Chondrocyte (in vitro differentiated cells): ENCODE data around the gene C22orf42. TPM values are rescaled to one million over a fixed set of nuclear protein-coding genes. Genes with fewer than 3 reads are reported as not detected.
"Not testable (repeated sequence)": the region's sequence is repeated elsewhere in the genome, so short reads cannot be mapped to it uniquely, and the experiment has no call there.

Experiments used
- DNase-seq: peaks from one replicate; pipeline ENCODE4 v3.0.0; 2021; ENCODE audit warnings: mixed read lengths, low spot score
- H3K27ac Mint-ChIP-seq: one replicate; pipeline ENCODE4 v1.8.0; 2021; ENCODE audit warnings: mild to moderate bottlenecking, moderate library complexity, mixed read lengths; ENCODE audit not compliant: unreplicated experiment
- H3K27me3 Mint-ChIP-seq: 2 replicates; pipeline ENCODE4 v1.8.0; 2021; ENCODE audit warnings: low read depth, mixed read lengths
- H3K36me3 Mint-ChIP-seq: 2 replicates; pipeline ENCODE4 v1.8.0; 2021; ENCODE audit warnings: low read depth, mixed read lengths
- H3K4me1 Mint-ChIP-seq: 2 replicates; pipeline ENCODE4 v1.8.0; 2021; ENCODE audit warnings: low read depth, mild to moderate bottlenecking, mixed read lengths
- H3K4me3 Mint-ChIP-seq: one replicate; pipeline ENCODE4 v1.8.0; 2021; ENCODE audit warnings: mild to moderate bottlenecking, moderate library complexity, mixed read lengths; ENCODE audit not compliant: unreplicated experiment
- H3K9me3 Mint-ChIP-seq: 2 replicates; pipeline ENCODE4 v1.8.0; 2021; ENCODE audit warnings: low read depth, mixed read lengths
- CTCF ChIP-seq: fragments of 200-600 bp; sonication (generic); IDR thresholded peaks from 2 replicates; pipeline ENCODE4 v1.5.0; 2021; ENCODE audit warnings: antibody characterized with exemption, mild to moderate bottlenecking, moderate library complexity
- total RNA-seq: library from RNA; stranded (reverse); gene quantifications from 3 replicates; pipeline ENCODE4 v1.2.1, GENCODE V29; 2021

The C22orf42 gene
- total RNA-seq, 1 donor from 2014 or later = not detected

- H3K27ac Mint-ChIP-seq, H3K4me1 Mint-ChIP-seq, DNase-seq, H3K36me3 Mint-ChIP-seq, H3K9me3 Mint-ChIP-seq, H3K4me3 Mint-ChIP-seq: not testable (repeated sequence)
- H3K27me3 Mint-ChIP-seq = peaks cover 21% of the 10 kb centered on the region
Measured at GRCh38 chr22:32134796-32135195, 24.3 kb downstream of the C22orf42 start.

GRCh38 chr22:32132783-32133182 lies 26.3 kb downstream of the C22orf42 start:
- H3K27me3 Mint-ChIP-seq = peaks cover 14% of the 10 kb centered on the region

GRCh38 chr22:32132126-32132525 lies 27.0 kb downstream of the C22orf42 start:
- Mint-ChIP-seq H3K36me3 (no peaks in the 10 kb centered on the region), H3K27me3 (peaks cover 12% of the 10 kb centered on the region), H3K4me3 (no peak overlapping the region), H3K9me3 (no peaks in the 10 kb centered on the region), H3K27ac (no peak overlapping the region), H3K4me1 (no peaks in the 10 kb centered on the region)
- TF ChIP-seq CTCF = no peak
- no peak for DNase-seq

More at GRCh38 chr22:32132783-32133182, 26.3 kb downstream of the C22orf42 start:
- Mint-ChIP-seq H3K9me3 (no peaks in the 10 kb centered on the region), H3K36me3 (no peaks in the 10 kb centered on the region), H3K4me3 (no peak overlapping the region), H3K27ac (no peak overlapping the region), H3K4me1 (no peaks in the 10 kb centered on the region)
- no peak for TF ChIP-seq CTCF
- DNase-seq = no peak

GRCh38 chr22:32130464-32130863 lies 28.6 kb downstream of the C22orf42 start:
- peaks cover 12% of the 10 kb centered on the region for H3K27me3 Mint-ChIP-seq
- no peak for TF ChIP-seq CTCF
- H3K27ac Mint-ChIP-seq = no peak overlapping the region
- no peaks in the 10 kb centered on the region for H3K36me3 Mint-ChIP-seq
- H3K9me3 Mint-ChIP-seq = no peaks in the 10 kb centered on the region
- no peak for DNase-seq
- no peaks in the 10 kb centered on the region for H3K4me1 Mint-ChIP-seq
- no peak overlapping the region for H3K4me3 Mint-ChIP-seq

- Mint-ChIP-seq H3K4me3 (no peak overlapping the region), H3K36me3 (no peaks in the 10 kb centered on the region), H3K9me3 (no peaks in the 10 kb centered on the region), H3K27me3 (peaks cover 14% of the 10 kb centered on the region), H3K4me1 (no peaks in the 10 kb centered on the region), H3K27ac (no peak overlapping the region)
- DNase-seq = no peak
- TF ChIP-seq CTCF = no peak
Measured at GRCh38 chr22:32127904-32128303, 31.2 kb downstream of the C22orf42 start.

- no peaks in the 10 kb centered on the region for H3K9me3 Mint-ChIP-seq
- no peak overlapping the region for H3K27ac Mint-ChIP-seq
- no peaks in the 10 kb centered on the region for H3K4me1 Mint-ChIP-seq
- no peak for DNase-seq
- H3K36me3 Mint-ChIP-seq = no peaks in the 10 kb centered on the region
- H3K4me3 Mint-ChIP-seq = no peak overlapping the region
- TF ChIP-seq CTCF = no peak
- H3K27me3 Mint-ChIP-seq = peaks cover 14% of the 10 kb centered on the region
Measured at GRCh38 chr22:32123657-32124056, 35.4 kb downstream of the C22orf42 start.
